Body of pancreas (tissue), 4 donors: Measurements from ENCODE around the gene DEFB129. TPM values are rescaled to one million over a fixed set of nuclear protein-coding genes. Genes with fewer than 3 reads are reported as not detected.
A peak's percentile ranks its signal among the peaks of the same experiment; 100 is the strongest.
"Not testable (repeated sequence)": the region's sequence is repeated elsewhere in the genome, so short reads cannot be mapped to it uniquely, and the experiment has no call there.

Experiments
- ATAC-seq: fragments of 150-250 bp; one replicate; pipeline ENCODE4 v1.9.1; 2016
- DNase-seq, 4 donors: peaks; one replicate each; pipeline ENCODE4 v3.0.0-alpha.2; 2019
- H3K27ac ChIP-seq, 4 donors: fragments of 200-600 bp; sonication (generic); 1 replicate in 3 of 4; 2 replicates in 1 of 4; pipeline versions ENCODE4 v1.5.1 to v1.6.1; 2016 to 2019; ENCODE audit warnings: mild to moderate bottlenecking in 1 of 4, mixed read lengths in 1 of 4, moderate library complexity in 1 of 4
- H3K27me3 ChIP-seq, 2 donors: fragments of 200-600 bp; sonication (generic); one replicate each; pipeline ENCODE4 v1.6.0; 2016; ENCODE audit warnings: mild to moderate bottlenecking in 1 of 2
- H3K36me3 ChIP-seq, 2 donors: fragments of 200-600 bp; sonication (generic); replicated peaks in 1 of 2; 2 replicates each; pipeline ENCODE4 v1.5.1; 2016; ENCODE audit warnings: low read depth in 2 of 2; ENCODE audit not compliant: insufficient read depth in 1 of 2
- H3K4me1 ChIP-seq: fragments of 200-600 bp; sonication (generic); one replicate; pipeline ENCODE4 v1.6.0; 2016
- H3K4me3 ChIP-seq, 2 donors: fragments of 200-600 bp; sonication (generic); 1 replicate in 1 of 2; 2 replicates in 1 of 2; pipeline ENCODE4 v1.5.1; 2016 to 2019
- H3K9me3 ChIP-seq, 3 donors: fragments of 200-600 bp; sonication (generic); 1 replicate in 2 of 3; 2 replicates in 1 of 3; pipeline ENCODE4 v1.5.1; 2016
- POLR2A ChIP-seq, 3 donors: fragments of 450-650 bp; IDR thresholded peaks; one replicate each; pipeline ENCODE4 v1.6.1; 2016; ENCODE audit warnings: antibody characterized with exemption in 3 of 3, mild to moderate bottlenecking in 2 of 3
- WGBS, 2 donors: methylation state at CpG; one replicate each; pipeline ENCODE4 v1.1.5; 2017; 5-methylcytosine and 5-hydroxymethylcytosine counted together
- intact Hi-C: fragments of 100-400 bp; cut with DNase I; formaldehyde crosslinking; loops from one replicate; pipeline ENCODE4 v1.15.1; 2023
- total RNA-seq, 2 donors: library from RNA; depleted of rRNA; stranded (reverse); fragments of >200 nt; gene quantifications; one replicate each; pipeline ENCODE4 v1.1.0, GENCODE V29; 2016
- TF ChIP-seq, protein P1 (sequence below), 7 experiments: fragments of 450-650 bp in 4 of 7; fragments of 200-600 bp in 3 of 7; sonication (generic) in 3 of 7; IDR thresholded peaks; one replicate each; pipeline ENCODE4 v1.5.1; 2016 to 2019; ENCODE audit warnings: antibody characterized with exemption in 7 of 7

DEFB129 gene
- total RNA-seq, 2 donors from 2014 or later: not detected

DNA sequence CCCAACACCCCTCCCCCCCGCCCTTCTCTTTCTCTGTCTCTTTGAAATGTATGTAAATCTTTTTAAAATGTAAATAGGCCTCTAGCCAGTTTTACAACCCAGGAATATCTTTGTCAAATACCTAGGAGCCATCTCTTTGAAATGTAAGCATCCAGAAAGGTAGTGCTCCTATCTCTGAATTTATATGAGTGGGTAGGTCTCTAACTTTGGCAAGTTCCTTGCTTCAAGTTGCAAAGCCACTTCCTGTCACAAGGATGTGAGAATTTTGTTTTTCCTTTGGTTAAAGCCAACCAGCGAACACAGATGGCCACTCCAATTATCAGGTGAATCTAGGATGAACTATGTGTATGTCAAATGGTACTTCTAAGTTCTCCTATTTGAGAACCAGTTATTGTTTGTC is 24.3 kb downstream of the DEFB129 start:
- ATAC-seq (no peak), DNase-seq (no peak)
- Histone ChIP-seq H3K9me3 (no peaks in the 10 kb centered on the region), H3K4me1 (no peaks in the 10 kb centered on the region), H3K27ac (no peak overlapping the region), H3K4me3 (no peak overlapping the region), H3K27me3 (no peaks in the 10 kb centered on the region), H3K36me3 (no peaks in the 10 kb centered on the region)
- WGBS, 2 donors: 63 to 66% methylated on average over 2 of the region's 2 CpGs
- intact Hi-C loops: no loop called here
- no peak for TF ChIP-seq POLR2A (IDR thresholded peaks at IDR 0.05)
- TF ChIP-seq, protein P1, sequence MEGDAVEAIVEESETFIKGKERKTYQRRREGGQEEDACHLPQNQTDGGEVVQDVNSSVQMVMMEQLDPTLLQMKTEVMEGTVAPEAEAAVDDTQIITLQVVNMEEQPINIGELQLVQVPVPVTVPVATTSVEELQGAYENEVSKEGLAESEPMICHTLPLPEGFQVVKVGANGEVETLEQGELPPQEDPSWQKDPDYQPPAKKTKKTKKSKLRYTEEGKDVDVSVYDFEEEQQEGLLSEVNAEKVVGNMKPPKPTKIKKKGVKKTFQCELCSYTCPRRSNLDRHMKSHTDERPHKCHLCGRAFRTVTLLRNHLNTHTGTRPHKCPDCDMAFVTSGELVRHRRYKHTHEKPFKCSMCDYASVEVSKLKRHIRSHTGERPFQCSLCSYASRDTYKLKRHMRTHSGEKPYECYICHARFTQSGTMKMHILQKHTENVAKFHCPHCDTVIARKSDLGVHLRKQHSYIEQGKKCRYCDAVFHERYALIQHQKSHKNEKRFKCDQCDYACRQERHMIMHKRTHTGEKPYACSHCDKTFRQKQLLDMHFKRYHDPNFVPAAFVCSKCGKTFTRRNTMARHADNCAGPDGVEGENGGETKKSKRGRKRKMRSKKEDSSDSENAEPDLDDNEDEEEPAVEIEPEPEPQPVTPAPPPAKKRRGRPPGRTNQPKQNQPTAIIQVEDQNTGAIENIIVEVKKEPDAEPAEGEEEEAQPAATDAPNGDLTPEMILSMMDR (IDR thresholded peaks at IDR 0.05): no peak

DNA sequence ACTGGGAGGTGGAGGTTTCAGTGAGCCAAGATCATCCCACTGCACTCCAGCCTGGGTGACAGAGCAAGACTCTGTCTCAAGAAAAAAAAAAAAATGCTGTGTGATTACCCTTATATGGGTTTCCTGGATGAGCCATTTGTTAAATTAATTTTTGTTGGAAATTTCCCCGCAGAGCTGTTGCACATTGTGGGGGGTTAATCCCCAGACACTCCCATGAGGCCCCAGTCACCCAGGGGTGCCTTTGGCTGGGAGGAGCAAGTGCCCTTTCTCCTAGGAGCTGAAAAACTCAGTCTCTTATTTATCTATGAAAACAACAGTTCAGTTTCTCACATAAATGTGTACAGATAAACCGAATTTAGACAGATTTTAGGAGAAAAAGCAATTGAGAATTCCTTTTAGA is 25.7 kb downstream of the DEFB129 start:
- no peak for ATAC-seq
- intact Hi-C loops: no loop called here
- WGBS, 2 donors: 82 to 88% methylated on average over 2 of the region's 2 CpGs

GRCh38 chr20:253447-253846 is 26.4 kb downstream of the DEFB129 start:
- WGBS, 2 donors: 43 to 50% methylated on average over 6 of the region's 6 CpGs

More for the DNA sequence above, 25.7 kb downstream of the DEFB129 start:
- TF ChIP-seq POLR2A (IDR thresholded peaks at IDR 0.05): no peak
- TF ChIP-seq, protein P1 (IDR thresholded peaks at IDR 0.05): no peak
- Histone ChIP-seq H3K9me3 (no peaks in the 10 kb centered on the region), H3K4me1 (peaks cover 8% of the 10 kb centered on the region), H3K27ac (no peak overlapping the region), H3K27me3 (no peaks in the 10 kb centered on the region), H3K4me3 (no peak overlapping the region), H3K36me3 (no peaks in the 10 kb centered on the region)
- no peak for DNase-seq

DNA sequence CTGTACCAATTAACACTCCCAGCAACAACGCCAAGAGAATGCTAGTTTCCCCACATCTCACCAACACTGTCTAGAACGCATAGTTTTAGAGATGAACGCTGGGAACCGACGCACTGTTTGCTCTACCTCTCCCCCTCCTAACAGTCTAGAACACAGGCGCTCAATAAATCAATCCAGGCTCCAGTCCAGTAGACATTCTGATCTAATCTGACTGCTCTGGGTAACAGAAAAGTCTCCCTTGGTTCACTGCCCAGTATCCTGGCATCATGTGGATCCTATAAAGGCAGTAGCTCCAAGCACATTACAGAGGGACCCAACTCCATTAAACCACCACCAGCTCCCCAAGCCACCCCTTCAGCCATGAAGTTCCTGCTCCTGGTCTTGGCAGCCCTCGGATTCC is 30.4 kb downstream of the DEFB129 start, which contains the start of gene DEFB132:
Gene DEFB132 (plus strand): TSS at position 306 of the 400 bp plus-strand sequence. CDS start 55 bp downstream, at position 361.
- Histone ChIP-seq H3K27ac (no peak within 1 kb of the TSS), H3K4me3 (no peak within 1 kb of the TSS), H3K36me3 (no peaks in the 10 kb centered on the region), H3K9me3 (no peaks in the 10 kb centered on the region), H3K27me3 (no peaks in the 10 kb centered on the region), H3K4me1 (peaks cover 13% of the 10 kb centered on the region)
- intact Hi-C loops: no loop called here
- DNase-seq: peak in 1 of 4 donors; percentile 5
- TF ChIP-seq, protein P1 (IDR thresholded peaks at IDR 0.05): no peak
- no peak for TF ChIP-seq POLR2A (IDR thresholded peaks at IDR 0.05)
- peak; percentile 66 for ATAC-seq
- WGBS, 2 donors: 21 to 28% methylated on average over 7 of the region's 7 CpGs

More at GRCh38 chr20:253447-253846, 26.4 kb downstream of the DEFB129 start:
- ATAC-seq, DNase-seq, intact Hi-C loops, H3K9me3 ChIP-seq, H3K36me3 ChIP-seq, H3K27me3 ChIP-seq, H3K27ac ChIP-seq, H3K4me3 ChIP-seq: not testable (repeated sequence)
- peaks cover 13% of the 10 kb centered on the region for H3K4me1 ChIP-seq

DNA sequence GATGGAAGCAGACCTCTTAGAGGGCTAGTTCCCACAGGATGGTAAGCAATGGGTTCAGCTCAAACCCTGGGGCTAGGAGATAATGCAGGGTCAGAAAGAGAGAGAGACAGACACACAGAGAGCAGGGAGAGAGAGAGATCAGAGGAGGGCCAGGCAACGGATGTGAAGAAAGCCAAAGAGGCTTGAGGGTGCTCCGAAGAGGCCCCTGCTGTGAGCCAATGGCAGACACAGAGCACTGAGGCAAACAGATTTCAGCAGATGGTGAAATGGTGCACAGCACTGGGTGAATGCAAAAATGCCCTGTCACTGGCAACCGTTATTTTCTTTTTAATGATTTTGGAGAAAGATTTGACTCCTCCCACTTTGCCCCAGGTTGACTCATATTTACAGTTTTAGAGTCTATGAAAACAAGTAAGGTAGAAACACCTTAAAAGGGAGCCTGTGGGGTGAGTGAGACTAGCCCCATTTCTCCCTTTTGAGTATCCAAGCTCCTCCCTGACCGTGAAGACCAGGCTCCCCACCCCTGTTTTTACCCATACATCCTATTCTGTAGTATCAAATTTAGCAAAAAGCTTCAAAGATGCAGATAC is 31.3 kb downstream of the DEFB129 start:
- no peak overlapping the region for H3K27ac ChIP-seq
- DNase-seq (no peak), ATAC-seq (no peak)
- no peaks in the 10 kb centered on the region for H3K36me3 ChIP-seq
- 45 to 69% methylated on average over 4 of the region's 4 CpGs for WGBS, 2 donors
- intact Hi-C loops: no loop called here
- peaks cover 13% of the 10 kb centered on the region for H3K4me1 ChIP-seq
- H3K9me3 ChIP-seq: no peaks in the 10 kb centered on the region
- TF ChIP-seq, protein P1 (IDR thresholded peaks at IDR 0.05): no peak
- no peak for TF ChIP-seq POLR2A (IDR thresholded peaks at IDR 0.05)
- H3K4me3 ChIP-seq: no peak overlapping the region
- H3K27me3 ChIP-seq: no peaks in the 10 kb centered on the region
